ENCODE data around the gene PLEKHH3.
"Not testable (repeated sequence)": the region's sequence is repeated elsewhere in the genome, so short reads cannot be mapped to it uniquely, and the experiment has no call there.

The PLEKHH3 gene

GRCh38 chr17:42669977-42670788 is 6.6 kb downstream of the PLEKHH3 start:
- peak; percentile 34 for DNase-seq

GRCh38 chr17:42669705-42669976 is 7.2 kb downstream of the PLEKHH3 start:
- no peak for DNase-seq

GRCh38 chr17:42667088-42667951 is 9.5 kb downstream of the PLEKHH3 start:
- DNase-seq: no peak

GRCh38 chr17:42666126-42666525 is 10.7 kb downstream of the PLEKHH3 start:
- not testable (repeated sequence) for DNase-seq

- no peak for DNase-seq
Measured at GRCh38 chr17:42665581-42666001, 11.2 kb downstream of the PLEKHH3 start.

GRCh38 chr17:42660692-42661345 is 16.0 kb downstream of the PLEKHH3 start:
- DNase-seq: no peak

GRCh38 chr17:42659932-42660274 is 16.9 kb downstream of the PLEKHH3 start:
- DNase-seq: not testable (repeated sequence)

- DNase-seq: peak; percentile 71
Measured at GRCh38 chr17:42659079-42659931, 17.5 kb downstream of the PLEKHH3 start, which contains the start of gene TUBG2. Gene TUBG2, plus strand, starts transcription at chr17:42659284. Its CDS starts 220 bp downstream, at chr17:42659504.

- DNase-seq: no peak
Measured at GRCh38 chr17:42657824-42658588, 18.8 kb downstream of the PLEKHH3 start.

- no peak for DNase-seq
Measured at GRCh38 chr17:42655528-42655927, 21.3 kb downstream of the PLEKHH3 start.

- DNase-seq: no peak
Measured at GRCh38 chr17:42653179-42654124, 23.3 kb downstream of the PLEKHH3 start.

- no peak for DNase-seq
Measured at GRCh38 chr17:42651392-42651791, 25.4 kb downstream of the PLEKHH3 start.

- DNase-seq: no peak
Measured at GRCh38 chr17:42647778-42648177, 29.0 kb downstream of the PLEKHH3 start.

GRCh38 chr17:42642336-42642735 is 34.5 kb downstream of the PLEKHH3 start:
- no peak for DNase-seq

GRCh38 chr17:42640121-42640520 is 36.7 kb downstream of the PLEKHH3 start:
- no peak for DNase-seq

- DNase-seq: no peak
Measured at GRCh38 chr17:42639525-42640113, 37.2 kb downstream of the PLEKHH3 start.

GRCh38 chr17:42632949-42633444 is 43.8 kb downstream of the PLEKHH3 start:
- no peak for DNase-seq

- no peak for DNase-seq
Measured at GRCh38 chr17:42629411-42630009, 47.3 kb downstream of the PLEKHH3 start.

- DNase-seq: not testable (repeated sequence)
Measured at GRCh38 chr17:42627032-42627764, 49.6 kb downstream of the PLEKHH3 start.

Data from CD4-positive, alpha-beta T cell treated with Interleukin-4 for 4 hours (primary cell).